ENCODE data around the gene RPL12.

RPL12 gene

GRCh38 chr9:127437497-127438264 is 13.5 kb downstream of the RPL12 start:
- DNase-seq = no peak

- no peak for DNase-seq
Measured at GRCh38 chr9:127430415-127430814, 20.8 kb downstream of the RPL12 start.

- no peak for DNase-seq
Measured at GRCh38 chr9:127428348-127428747, 22.9 kb downstream of the RPL12 start.

GRCh38 chr9:127426756-127427155 is 24.4 kb downstream of the RPL12 start:
- DNase-seq = peak; percentile 49

- DNase-seq = peak; percentile 54
Measured at GRCh38 chr9:127424676-127424999, 26.6 kb downstream of the RPL12 start.

- peak; percentile 92 for DNase-seq
Measured at GRCh38 chr9:127423934-127424675, 27.1 kb downstream of the RPL12 start, which contains the start of gene ZNF79. TSS of gene ZNF79 (plus strand) at chr9:127424382. CDS start at chr9:127424788, 406 bp downstream.

- DNase-seq = no peak
Measured at GRCh38 chr9:127423476-127423933, 27.7 kb downstream of the RPL12 start.

- DNase-seq = no peak
Measured at GRCh38 chr9:127422787-127423186, 28.4 kb downstream of the RPL12 start.

- DNase-seq = no peak
Measured at GRCh38 chr9:127422133-127422782, 28.9 kb downstream of the RPL12 start.

- no peak for DNase-seq
Measured at GRCh38 chr9:127421057-127421456, 30.1 kb downstream of the RPL12 start.

- no peak for DNase-seq
Measured at GRCh38 chr9:127419348-127419747, 31.9 kb downstream of the RPL12 start.

- peak; percentile 58 for DNase-seq
Measured at GRCh38 chr9:127418037-127418471, 33.2 kb downstream of the RPL12 start.

- DNase-seq = no peak
Measured at GRCh38 chr9:127417131-127418036, 33.8 kb downstream of the RPL12 start.

- no peak for DNase-seq
Measured at GRCh38 chr9:127415657-127416056, 35.5 kb downstream of the RPL12 start.

GRCh38 chr9:127415141-127415540 is 36.1 kb downstream of the RPL12 start:
- no peak for DNase-seq

GRCh38 chr9:127411122-127411521 is 40.1 kb downstream of the RPL12 start:
- no peak for DNase-seq

GRCh38 chr9:127407492-127407843 is 43.7 kb downstream of the RPL12 start:
- no peak for DNase-seq

- DNase-seq = no peak
Measured at GRCh38 chr9:127406799-127407491, 44.3 kb downstream of the RPL12 start.

GRCh38 chr9:127405344-127406125 is 45.7 kb downstream of the RPL12 start:
- no peak for DNase-seq

GRCh38 chr9:127404631-127405030 is 46.6 kb downstream of the RPL12 start:
- no peak for DNase-seq

GRCh38 chr9:127403507-127404192 is 47.6 kb downstream of the RPL12 start:
- no peak for DNase-seq
